GM19239 (cell line): ENCODE measurements around the gene NDC1.

Experiments used
- DNase-seq: peaks from one replicate; pipeline ENCODE4 v3.0.0; 2011; ENCODE audit warnings: low spot score; ENCODE audit not compliant: insufficient read length
- FAIRE-seq: peaks from 2 replicates; lab custom pipeline; 2011; peaks lifted over from hg19 to GRCh38; lab: Jason Lieb, UNC

NDC1 gene

DNA sequence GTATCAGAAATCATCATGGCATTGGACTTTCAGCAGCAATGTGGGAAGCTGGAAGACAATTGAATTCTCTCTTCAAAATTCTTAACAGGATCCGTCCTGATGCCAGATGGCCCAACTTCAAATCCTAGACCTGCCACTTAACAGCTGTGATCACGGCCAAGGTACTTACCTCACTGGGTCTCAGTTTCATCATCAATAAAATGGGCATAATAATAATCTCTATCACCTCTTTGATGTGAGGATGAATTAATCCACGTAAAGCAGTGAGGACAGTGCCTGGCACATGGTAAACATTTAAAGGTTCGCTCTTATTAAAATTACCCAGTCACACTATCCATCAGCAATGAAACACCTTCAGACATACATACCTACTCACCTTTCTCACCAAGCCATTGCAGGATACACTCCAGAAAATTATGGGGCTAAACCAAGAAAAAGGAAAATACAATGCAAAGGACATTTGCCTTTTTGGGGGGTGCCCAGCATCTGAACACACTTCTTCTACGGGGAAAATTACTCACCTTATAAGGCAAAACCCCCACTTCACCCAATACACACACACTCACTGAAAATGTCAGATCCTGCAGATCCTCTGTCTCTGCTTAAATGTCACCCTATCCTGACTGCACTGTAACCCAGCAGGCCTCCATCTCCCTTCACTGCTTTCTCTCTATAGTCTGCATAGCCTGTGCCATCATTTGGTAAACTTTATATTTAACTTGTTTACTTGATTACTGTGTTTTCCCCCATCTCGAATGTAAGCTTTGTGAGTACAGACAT is 120.9 kb downstream of the NDC1 start:
- FAIRE-seq (no peak), DNase-seq (no peak)

DNA sequence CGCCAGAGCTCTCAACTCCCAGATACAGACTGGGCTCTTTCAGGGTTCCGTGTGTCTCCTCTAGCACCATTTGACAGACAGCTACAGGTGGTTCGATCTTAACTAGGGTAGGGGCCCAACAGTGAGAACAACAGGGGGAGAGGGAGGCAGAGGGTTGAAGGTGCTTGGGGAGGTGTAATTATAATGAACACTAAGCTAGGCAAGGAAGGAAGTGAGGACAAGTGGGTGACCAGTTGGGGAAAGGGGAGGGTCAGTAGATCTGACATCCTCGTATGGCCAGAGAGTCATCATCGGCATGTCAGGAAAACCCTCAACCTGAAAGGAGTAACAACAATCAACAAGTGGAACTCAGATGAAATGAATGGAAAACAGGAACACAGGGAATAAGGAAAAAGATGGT is 121.9 kb downstream of the NDC1 start:
- DNase-seq (no peak), FAIRE-seq (no peak)

DNA sequence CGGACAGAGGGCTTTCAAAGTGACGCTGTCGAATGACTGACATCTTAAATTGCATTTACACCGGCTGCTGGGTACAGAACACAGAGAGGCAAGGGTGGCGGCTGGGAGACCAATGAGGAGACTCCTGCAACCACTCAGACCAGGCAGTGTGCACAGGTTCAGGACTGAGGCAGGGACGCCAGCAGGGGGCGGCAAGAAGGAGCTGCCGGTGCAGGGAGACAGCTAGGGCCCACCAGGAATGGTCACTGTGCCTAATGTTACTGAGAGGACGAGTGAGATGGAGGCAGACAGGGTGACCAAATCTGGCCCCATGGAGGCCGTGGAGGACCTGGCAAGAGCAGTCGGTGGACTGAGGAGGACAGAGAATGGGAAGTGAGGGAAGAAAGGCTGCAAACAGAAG is 122.6 kb downstream of the NDC1 start:
- no peak for DNase-seq
- FAIRE-seq, result no peak
